ENCODE measurements around the gene GDF15.
A peak's percentile ranks its signal among the peaks of the same experiment; 100 is the strongest.

GDF15 gene

DNA sequence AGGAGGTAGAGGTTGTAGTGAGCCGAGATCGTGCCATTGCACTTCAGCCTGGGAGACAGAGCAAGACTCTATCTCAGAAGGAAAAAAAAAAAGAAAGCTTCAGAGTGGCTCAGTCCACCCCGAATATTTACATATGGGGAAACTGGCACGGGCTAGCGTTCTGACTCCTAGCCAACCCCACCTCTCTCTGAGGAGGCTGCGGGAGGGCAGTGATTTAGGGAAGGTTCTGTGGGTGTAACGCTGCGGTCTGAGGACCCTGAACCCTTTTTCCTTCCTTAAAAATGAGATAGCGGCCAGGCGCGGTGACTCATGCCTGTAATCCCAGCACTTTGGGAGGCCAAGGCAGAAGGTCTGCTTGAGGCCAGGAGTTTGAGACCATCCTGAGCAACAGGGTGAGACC, 6.5 kb downstream of the GDF15 start:
- Histone ChIP-seq H3K9me3 (replicated peaks in 1 of 2; ENCODE audit: control insufficient read depth in 2 of 2, insufficient read depth in 1 of 2, low read depth in 1 of 2, low read length in 2 of 2) (peaks cover 0 to 4% of the 10 kb centered on the region in 2 donors), H3K18ac (ENCODE audit: low read length) (no peak overlapping the region), H3K9ac (ENCODE audit: low read depth, low read length, poor library complexity) (no peak overlapping the region), H2AFZ (ENCODE audit: low read length) (no peak overlapping the region), H3K27ac (replicated peaks; ENCODE audit: low read length) (no peak overlapping the region), H4K91ac (ENCODE audit: low read depth, low read length, poor library complexity) (no peak overlapping the region), H2BK120ac (ENCODE audit: low read depth, low read length) (no peak overlapping the region), H2BK15ac (ENCODE audit: low read length) (no peak overlapping the region), H3K23ac (ENCODE audit: low read depth, low read length, poor library complexity) (no peak overlapping the region), H3K4me2 (ENCODE audit: insufficient read depth, low read length, poor library complexity, severe bottlenecking) (no peak overlapping the region), H2BK12ac (ENCODE audit: low read length) (no peak overlapping the region), H3K36me3 (replicated peaks in 1 of 2; ENCODE audit: control insufficient read depth in 2 of 2, insufficient read depth in 2 of 2, low read length in 2 of 2) (peaks cover 0 to 6% of the 10 kb centered on the region in 2 donors), H3K4ac (ENCODE audit: low read length) (no peak overlapping the region), H3K4me1 (ENCODE audit: control insufficient read depth in 2 of 2, insufficient read depth in 1 of 2, low read depth in 1 of 2, low read length in 2 of 2) (peaks cover 11 to 12% of the 10 kb centered on the region in 2 donors), H2AK5ac (ENCODE audit: low read depth, low read length) (no peak overlapping the region), H4K8ac (ENCODE audit: low read depth, low read length) (no peak overlapping the region), H3K79me1 (ENCODE audit: low read depth, low read length) (no peaks in the 10 kb centered on the region), H3K4me3 (ENCODE audit: low read length in 2 of 2) (no peak overlapping the region), H3K14ac (ENCODE audit: low read length) (no peak overlapping the region), H3K27me3 (ENCODE audit: control insufficient read depth in 3 of 3, insufficient read depth in 3 of 3, low read depth in 1 of 3, low read length in 3 of 3) (peaks cover 0 to 25% (median 0%) of the 10 kb centered on the region in 3 experiments), H2BK5ac (ENCODE audit: low read length) (no peak overlapping the region)
- no peak for DNase-seq (ENCODE audit: low spot score)
- no CpG with 5 or more reads among the region's 11 CpGs for WGBS, 2 donors (ENCODE audit: extremely low coverage in 2 of 2, insufficient read length in 2 of 2, insufficient replicate concordance in 1 of 2)

DNA sequence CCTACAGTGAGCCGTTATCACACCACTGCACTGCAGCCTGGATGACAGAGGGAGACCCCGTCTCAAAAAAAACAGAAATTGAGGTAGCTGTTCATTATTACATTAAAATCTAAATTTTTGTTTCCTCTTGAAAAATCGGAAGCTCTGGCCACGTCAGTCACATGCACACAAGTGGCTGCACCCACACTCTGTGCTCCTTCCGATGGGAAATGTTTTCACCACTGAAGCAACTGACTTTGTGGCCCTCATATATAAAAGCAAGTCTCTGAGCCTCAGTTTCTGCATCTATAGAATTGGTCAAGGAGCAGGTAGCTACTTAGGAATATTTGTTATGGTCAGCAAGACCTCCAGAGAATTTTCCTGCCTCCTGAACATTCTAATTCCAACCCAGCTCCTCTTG, 7.0 kb downstream of the GDF15 start:
- H2BK5ac ChIP-seq (ENCODE audit: low read length): no peak overlapping the region
- no peak overlapping the region for H3K27ac ChIP-seq (replicated peaks; ENCODE audit: low read length)
- no peak overlapping the region for H4K91ac ChIP-seq (ENCODE audit: low read depth, low read length, poor library complexity)
- no peak overlapping the region for H3K4me2 ChIP-seq (ENCODE audit: insufficient read depth, low read length, poor library complexity, severe bottlenecking)
- no peak overlapping the region for H4K8ac ChIP-seq (ENCODE audit: low read depth, low read length)
- no peak overlapping the region for H3K18ac ChIP-seq (ENCODE audit: low read length)
- no peak overlapping the region for H2AFZ ChIP-seq (ENCODE audit: low read length)
- peaks cover 0 to 6% of the 10 kb centered on the region in 2 donors for H3K36me3 ChIP-seq (replicated peaks in 1 of 2; ENCODE audit: control insufficient read depth in 2 of 2, insufficient read depth in 2 of 2, low read length in 2 of 2)
- H2BK120ac ChIP-seq (ENCODE audit: low read depth, low read length): no peak overlapping the region
- no peak overlapping the region for H3K23ac ChIP-seq (ENCODE audit: low read depth, low read length, poor library complexity)
- WGBS, 2 donors (ENCODE audit: extremely low coverage in 2 of 2, insufficient read length in 2 of 2, insufficient replicate concordance in 1 of 2): no CpG with 5 or more reads among the region's 5 CpGs
- H2AK5ac ChIP-seq (ENCODE audit: low read depth, low read length): no peak overlapping the region
- H3K4me3 ChIP-seq (ENCODE audit: low read length in 2 of 2): no peak overlapping the region
- DNase-seq (ENCODE audit: low spot score): no peak
- peaks cover 0 to 23% (median 0%) of the 10 kb centered on the region in 3 experiments for H3K27me3 ChIP-seq (ENCODE audit: control insufficient read depth in 3 of 3, insufficient read depth in 3 of 3, low read depth in 1 of 3, low read length in 3 of 3)
- H2BK12ac ChIP-seq (ENCODE audit: low read length): no peak overlapping the region
- no peak overlapping the region for H3K4ac ChIP-seq (ENCODE audit: low read length)
- H3K9ac ChIP-seq (ENCODE audit: low read depth, low read length, poor library complexity): no peak overlapping the region
- H3K9me3 ChIP-seq (replicated peaks in 1 of 2; ENCODE audit: control insufficient read depth in 2 of 2, insufficient read depth in 1 of 2, low read depth in 1 of 2, low read length in 2 of 2): peaks cover 0 to 4% of the 10 kb centered on the region in 2 donors
- H3K79me1 ChIP-seq (ENCODE audit: low read depth, low read length): no peaks in the 10 kb centered on the region
- no peak overlapping the region for H2BK15ac ChIP-seq (ENCODE audit: low read length)
- no peak overlapping the region for H3K14ac ChIP-seq (ENCODE audit: low read length)
- peaks cover 14% of the 10 kb centered on the region in 2 donors for H3K4me1 ChIP-seq (ENCODE audit: control insufficient read depth in 2 of 2, insufficient read depth in 1 of 2, low read depth in 1 of 2, low read length in 2 of 2)

DNA sequence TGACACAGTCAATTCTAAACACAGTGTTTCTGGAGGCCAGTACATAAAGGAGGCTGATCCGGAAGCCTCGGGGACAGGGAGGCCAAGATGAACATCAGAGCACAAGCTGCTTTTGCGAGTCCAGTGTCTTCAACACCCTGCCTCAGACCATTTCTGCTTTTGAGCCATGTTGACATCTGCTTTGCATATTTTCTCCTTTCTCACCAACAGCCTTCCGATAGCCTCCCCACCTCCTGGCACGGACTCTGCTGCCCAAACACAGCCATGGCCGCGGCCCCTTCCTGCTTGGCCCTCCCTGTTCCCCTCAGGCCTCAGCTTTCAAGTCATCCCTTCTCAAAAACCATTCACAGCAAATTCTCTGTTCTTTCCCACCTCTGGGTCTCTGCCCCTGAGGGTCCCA, 7.9 kb downstream of the GDF15 start:
- Histone ChIP-seq H2BK15ac (ENCODE audit: low read length) (peak overlapping the region; percentile 23), H3K36me3 (replicated peaks in 1 of 2; ENCODE audit: control insufficient read depth in 2 of 2, insufficient read depth in 2 of 2, low read length in 2 of 2) (peaks cover 0 to 4% of the 10 kb centered on the region in 2 donors), H3K4ac (ENCODE audit: low read length) (no peak overlapping the region), H2AFZ (ENCODE audit: low read length) (no peak overlapping the region), H3K27me3 (ENCODE audit: control insufficient read depth in 3 of 3, insufficient read depth in 3 of 3, low read depth in 1 of 3, low read length in 3 of 3) (peaks cover 0 to 16% (median 4%) of the 10 kb centered on the region in 3 experiments), H3K4me2 (ENCODE audit: insufficient read depth, low read length, poor library complexity, severe bottlenecking) (no peak overlapping the region), H4K8ac (ENCODE audit: low read depth, low read length) (no peak overlapping the region), H3K14ac (ENCODE audit: low read length) (no peak overlapping the region), H3K79me1 (ENCODE audit: low read depth, low read length) (no peaks in the 10 kb centered on the region), H3K9ac (ENCODE audit: low read depth, low read length, poor library complexity) (no peak overlapping the region), H2AK5ac (ENCODE audit: low read depth, low read length) (no peak overlapping the region), H3K18ac (ENCODE audit: low read length) (no peak overlapping the region), H2BK5ac (ENCODE audit: low read length) (peak overlapping the region; percentile 42), H2BK12ac (ENCODE audit: low read length) (no peak overlapping the region), H3K4me3 (ENCODE audit: low read length in 2 of 2) (no peak overlapping the region), H2BK120ac (ENCODE audit: low read depth, low read length) (no peak overlapping the region), H3K23ac (ENCODE audit: low read depth, low read length, poor library complexity) (no peak overlapping the region), H3K9me3 (replicated peaks in 1 of 2; ENCODE audit: control insufficient read depth in 2 of 2, insufficient read depth in 1 of 2, low read depth in 1 of 2, low read length in 2 of 2) (peaks cover 0 to 4% of the 10 kb centered on the region in 2 donors), H4K91ac (ENCODE audit: low read depth, low read length, poor library complexity) (no peak overlapping the region), H3K4me1 (ENCODE audit: control insufficient read depth in 2 of 2, insufficient read depth in 1 of 2, low read depth in 1 of 2, low read length in 2 of 2) (peaks cover 9 to 14% of the 10 kb centered on the region in 2 donors), H3K27ac (replicated peaks; ENCODE audit: low read length) (no peak overlapping the region)
- no CpG with 5 or more reads among the region's 7 CpGs for WGBS, 2 donors (ENCODE audit: extremely low coverage in 2 of 2, insufficient read length in 2 of 2, insufficient replicate concordance in 1 of 2)
- no peak for DNase-seq (ENCODE audit: low spot score)

DNA sequence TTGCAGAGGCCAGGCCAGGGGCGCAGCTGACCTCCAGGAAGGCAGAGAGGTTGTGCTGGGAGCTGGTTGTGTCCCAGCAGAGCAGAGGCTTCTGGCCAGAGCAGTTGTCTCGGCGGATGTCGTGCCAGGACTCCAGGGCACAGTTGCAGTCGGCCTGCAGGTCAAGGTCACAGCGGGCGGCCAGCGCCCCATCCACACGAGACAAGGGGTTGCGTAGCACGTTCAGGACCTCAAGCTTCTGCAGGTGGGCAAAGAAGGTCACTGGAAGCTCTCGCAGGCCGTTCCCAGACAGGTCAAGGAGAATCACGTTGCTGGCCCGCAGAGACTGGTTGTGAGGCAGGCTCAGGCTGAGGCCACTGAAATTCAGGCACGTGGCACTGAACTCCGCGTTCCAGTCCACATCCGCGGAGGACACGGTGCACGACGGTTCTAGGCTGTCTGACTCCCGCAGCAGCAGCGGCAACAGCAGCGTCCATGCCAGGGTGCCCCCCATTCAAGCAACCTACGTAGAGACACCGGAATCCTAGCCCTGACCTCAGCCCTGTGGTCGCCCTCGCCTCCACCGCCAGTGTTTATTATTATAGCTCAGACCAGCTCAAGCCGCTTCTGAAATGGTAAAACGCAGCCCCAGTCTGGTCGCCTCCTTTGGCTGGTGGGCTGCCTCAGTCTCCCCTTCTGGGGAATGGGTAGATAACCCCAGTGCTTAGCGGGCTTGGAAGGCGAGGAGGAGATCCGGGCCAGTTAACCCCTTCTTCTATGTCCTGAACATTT, 10.7 kb downstream of the GDF15 start:
- no peak overlapping the region for H4K91ac ChIP-seq (ENCODE audit: low read depth, low read length, poor library complexity)
- peak overlapping the region; percentile 84 for H2AFZ ChIP-seq (ENCODE audit: low read length)
- H4K8ac ChIP-seq (ENCODE audit: low read depth, low read length): no peak overlapping the region
- WGBS, 2 donors (ENCODE audit: extremely low coverage in 2 of 2, insufficient read length in 2 of 2, insufficient replicate concordance in 1 of 2): no CpG with 5 or more reads among the region's 37 CpGs
- no peak for DNase-seq (ENCODE audit: low spot score)
- H3K4ac ChIP-seq (ENCODE audit: low read length): no peak overlapping the region
- no peak overlapping the region for H3K4me2 ChIP-seq (ENCODE audit: insufficient read depth, low read length, poor library complexity, severe bottlenecking)
- H2BK5ac ChIP-seq (ENCODE audit: low read length): no peak overlapping the region
- peak overlapping the region; percentile 23 for H2AK5ac ChIP-seq (ENCODE audit: low read depth, low read length)
- H3K79me1 ChIP-seq (ENCODE audit: low read depth, low read length): no peaks in the 10 kb centered on the region
- peak overlapping the region in 1 of 2 donors; percentile 45 for H3K4me3 ChIP-seq (ENCODE audit: low read length in 2 of 2)
- H2BK120ac ChIP-seq (ENCODE audit: low read depth, low read length): peak overlapping the region; percentile 87
- no peak overlapping the region for H3K27ac ChIP-seq (replicated peaks; ENCODE audit: low read length)
- H2BK15ac ChIP-seq (ENCODE audit: low read length): peak overlapping the region; percentile 59
- H3K27me3 ChIP-seq (ENCODE audit: control insufficient read depth in 3 of 3, insufficient read depth in 3 of 3, low read depth in 1 of 3, low read length in 3 of 3): peaks cover 0 to 4% (median 3%) of the 10 kb centered on the region in 3 experiments
- H3K4me1 ChIP-seq (ENCODE audit: control insufficient read depth in 2 of 2, insufficient read depth in 1 of 2, low read depth in 1 of 2, low read length in 2 of 2): peaks cover 9 to 14% of the 10 kb centered on the region in 2 donors
- no peak overlapping the region for H3K9ac ChIP-seq (ENCODE audit: low read depth, low read length, poor library complexity)
- no peaks in the 10 kb centered on the region for H3K36me3 ChIP-seq (replicated peaks in 1 of 2; ENCODE audit: control insufficient read depth in 2 of 2, insufficient read depth in 2 of 2, low read length in 2 of 2)
- no peaks in the 10 kb centered on the region for H3K9me3 ChIP-seq (replicated peaks in 1 of 2; ENCODE audit: control insufficient read depth in 2 of 2, insufficient read depth in 1 of 2, low read depth in 1 of 2, low read length in 2 of 2)
- peak overlapping the region; percentile 57 for H3K14ac ChIP-seq (ENCODE audit: low read length)
- H2BK12ac ChIP-seq (ENCODE audit: low read length): peak overlapping the region; percentile 95
- H3K23ac ChIP-seq (ENCODE audit: low read depth, low read length, poor library complexity): peak overlapping the region; percentile 30
- H3K18ac ChIP-seq (ENCODE audit: low read length): peak overlapping the region; percentile 40

All from neuronal stem cell (in vitro differentiated cells).